GM12874 (cell line): ENCODE measurements around the gene UCP3.

Experiments
- TF ChIP-seq, protein P1 (sequence below): IDR thresholded peaks from 2 replicates; pipeline ENCODE4 v1.5.1; 2011; ENCODE audit warnings: low read depth, mild to moderate bottlenecking, control low read depth, low read length, moderate library complexity; ENCODE audit not compliant: insufficient read depth

UCP3 gene

DNA sequence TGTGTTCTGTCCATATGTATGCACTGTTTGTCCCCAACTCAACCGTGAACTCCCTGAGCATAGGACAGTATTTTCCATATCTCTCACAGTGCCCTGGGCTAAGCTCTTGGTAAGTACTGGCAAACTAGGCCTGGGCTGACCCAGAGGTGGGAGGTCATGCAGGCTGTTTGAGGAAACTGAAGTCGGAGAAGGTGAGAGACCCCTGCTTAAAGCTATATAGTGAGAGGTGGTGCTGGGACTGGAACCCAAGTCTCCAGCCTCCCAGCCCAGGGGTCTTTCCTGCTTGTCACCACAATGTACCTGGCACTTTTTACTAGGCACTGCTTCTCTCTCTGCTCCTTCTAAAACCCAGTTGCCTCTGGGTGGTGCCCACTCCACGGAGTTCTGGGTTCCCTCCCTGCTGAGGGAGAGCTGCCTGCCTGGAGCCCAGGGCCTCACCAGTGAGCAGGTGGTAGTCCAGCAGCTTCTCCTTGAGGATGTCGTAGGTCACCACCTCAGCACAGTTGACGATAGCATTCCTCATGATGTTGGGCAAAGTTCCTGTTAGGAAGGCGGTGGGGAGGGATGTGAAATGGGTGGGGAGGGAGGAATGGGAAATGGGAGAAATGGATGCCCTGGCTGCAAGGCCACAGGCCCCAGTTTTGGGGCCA lies 4.7 kb downstream of the UCP3 start:
- TF ChIP-seq, protein P1, sequence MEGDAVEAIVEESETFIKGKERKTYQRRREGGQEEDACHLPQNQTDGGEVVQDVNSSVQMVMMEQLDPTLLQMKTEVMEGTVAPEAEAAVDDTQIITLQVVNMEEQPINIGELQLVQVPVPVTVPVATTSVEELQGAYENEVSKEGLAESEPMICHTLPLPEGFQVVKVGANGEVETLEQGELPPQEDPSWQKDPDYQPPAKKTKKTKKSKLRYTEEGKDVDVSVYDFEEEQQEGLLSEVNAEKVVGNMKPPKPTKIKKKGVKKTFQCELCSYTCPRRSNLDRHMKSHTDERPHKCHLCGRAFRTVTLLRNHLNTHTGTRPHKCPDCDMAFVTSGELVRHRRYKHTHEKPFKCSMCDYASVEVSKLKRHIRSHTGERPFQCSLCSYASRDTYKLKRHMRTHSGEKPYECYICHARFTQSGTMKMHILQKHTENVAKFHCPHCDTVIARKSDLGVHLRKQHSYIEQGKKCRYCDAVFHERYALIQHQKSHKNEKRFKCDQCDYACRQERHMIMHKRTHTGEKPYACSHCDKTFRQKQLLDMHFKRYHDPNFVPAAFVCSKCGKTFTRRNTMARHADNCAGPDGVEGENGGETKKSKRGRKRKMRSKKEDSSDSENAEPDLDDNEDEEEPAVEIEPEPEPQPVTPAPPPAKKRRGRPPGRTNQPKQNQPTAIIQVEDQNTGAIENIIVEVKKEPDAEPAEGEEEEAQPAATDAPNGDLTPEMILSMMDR: no peak

DNA sequence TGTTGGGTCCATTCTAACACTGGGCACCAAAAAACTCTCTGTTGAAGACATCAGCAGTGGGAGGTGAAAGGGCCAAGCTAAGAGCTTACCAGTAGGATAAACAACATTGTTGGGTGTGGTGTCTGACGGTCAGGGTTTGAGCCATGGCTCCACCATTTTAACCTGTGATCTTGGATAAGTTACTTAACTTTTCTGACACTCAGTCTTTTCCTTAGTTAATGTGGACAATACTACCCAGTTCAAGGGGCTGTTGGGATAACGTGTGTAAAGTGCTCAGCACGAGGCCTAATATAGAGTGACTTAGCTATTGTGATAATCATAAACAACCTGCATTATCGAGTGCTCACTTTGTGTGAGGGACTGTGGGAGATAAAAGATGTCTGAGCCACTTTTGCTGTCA lies 6.1 kb downstream of the UCP3 start:
- TF ChIP-seq, protein P1: no peak

GRCh38 chr11:74001822-74002286 lies 7.0 kb downstream of the UCP3 start:
- TF ChIP-seq, protein P1: no peak

- TF ChIP-seq, protein P1: no peak
Measured at GRCh38 chr11:74000307-74001133, 8.4 kb downstream of the UCP3 start.

GRCh38 chr11:73999581-74000306 lies 9.1 kb downstream of the UCP3 start:
- TF ChIP-seq, protein P1: no peak

DNA sequence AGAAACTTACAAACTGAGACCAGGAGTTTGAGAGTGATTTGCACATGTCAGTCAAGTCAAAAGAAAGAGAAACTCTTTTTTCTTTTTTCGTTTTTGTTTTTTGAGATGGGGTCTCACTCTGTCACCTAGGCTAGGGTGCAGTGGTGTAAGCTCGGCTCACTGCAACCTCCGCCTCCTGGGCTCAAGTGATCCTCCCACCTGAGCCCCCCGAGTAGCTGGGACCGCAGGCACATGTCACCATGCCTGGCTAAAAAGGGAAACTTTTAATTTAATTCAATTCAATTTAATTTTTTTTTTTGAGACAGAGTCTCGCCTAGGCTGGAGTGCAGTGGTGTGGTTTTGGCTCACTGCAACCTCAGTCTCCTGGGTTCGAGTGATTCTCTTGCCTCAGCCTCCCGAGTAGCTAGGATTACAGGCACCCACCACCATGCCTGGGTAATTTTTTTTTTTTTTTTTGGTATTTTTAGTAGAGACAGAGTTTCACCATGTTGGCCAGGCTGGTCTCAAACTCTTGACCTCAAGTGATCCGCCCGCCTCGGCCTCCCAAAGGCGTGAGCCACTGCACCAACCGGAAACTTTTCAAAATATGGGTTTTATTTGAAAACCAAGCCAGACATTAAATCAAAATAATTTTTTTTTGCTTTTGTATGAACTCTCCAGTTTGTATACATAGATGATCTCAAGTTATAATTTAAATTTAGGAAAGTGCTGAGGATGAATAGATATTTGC lies 9.9 kb downstream of the UCP3 start:
- TF ChIP-seq, protein P1: no peak
